Hepatic stellate cell (primary cell): Measurements from ENCODE around the gene PDXP.
A peak's percentile ranks its signal among the peaks of the same experiment; 100 is the strongest.
"Not testable (repeated sequence)": the region's sequence is repeated elsewhere in the genome, so short reads cannot be mapped to it uniquely, and the experiment has no call there.

Experiments used
- DNase-seq: peaks from one replicate; pipeline ENCODE4 v3.0.0; 2011; ENCODE audit warnings: low spot score

PDXP gene

DNA sequence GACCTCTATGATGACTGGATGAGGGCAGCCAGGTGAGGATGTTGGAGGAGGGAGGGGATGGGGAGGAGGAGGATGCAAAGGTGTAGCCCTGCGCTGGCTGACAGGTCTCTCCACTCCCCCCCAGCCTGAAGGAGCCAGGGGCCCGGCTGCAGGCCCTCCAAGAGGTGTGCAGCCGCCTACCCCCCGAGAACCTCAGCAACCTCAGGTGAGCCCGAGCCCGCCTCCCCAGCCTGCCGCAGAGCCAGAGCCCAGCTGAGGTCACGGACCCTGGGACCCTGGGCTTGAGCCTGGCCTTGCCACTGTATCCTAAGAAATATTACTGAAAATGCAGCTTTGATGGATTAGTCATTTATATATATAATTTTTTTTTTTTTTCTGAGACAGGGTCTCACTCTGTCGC, 11.2 kb upstream of the PDXP start:
- no peak for DNase-seq

DNA sequence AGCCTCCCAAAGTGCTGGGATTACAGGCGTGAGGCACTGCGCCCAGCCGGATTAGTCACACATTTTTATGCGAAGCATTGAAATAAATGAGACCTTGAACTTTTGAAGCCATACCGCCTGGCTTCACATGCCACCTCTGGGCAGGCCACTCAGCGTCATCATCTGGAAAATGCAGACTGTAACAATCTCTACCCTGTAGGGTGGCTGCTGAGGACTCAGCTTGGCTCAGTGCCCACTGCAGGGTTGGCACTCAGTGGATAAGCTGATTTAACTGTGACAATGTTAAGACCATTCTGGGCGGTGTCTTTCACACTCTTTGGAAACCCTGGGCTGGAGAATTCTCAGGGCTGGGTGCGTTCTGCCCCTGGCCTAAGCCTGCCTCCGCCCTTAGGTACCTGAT, 10.6 kb upstream of the PDXP start:
- DNase-seq = no peak

DNA sequence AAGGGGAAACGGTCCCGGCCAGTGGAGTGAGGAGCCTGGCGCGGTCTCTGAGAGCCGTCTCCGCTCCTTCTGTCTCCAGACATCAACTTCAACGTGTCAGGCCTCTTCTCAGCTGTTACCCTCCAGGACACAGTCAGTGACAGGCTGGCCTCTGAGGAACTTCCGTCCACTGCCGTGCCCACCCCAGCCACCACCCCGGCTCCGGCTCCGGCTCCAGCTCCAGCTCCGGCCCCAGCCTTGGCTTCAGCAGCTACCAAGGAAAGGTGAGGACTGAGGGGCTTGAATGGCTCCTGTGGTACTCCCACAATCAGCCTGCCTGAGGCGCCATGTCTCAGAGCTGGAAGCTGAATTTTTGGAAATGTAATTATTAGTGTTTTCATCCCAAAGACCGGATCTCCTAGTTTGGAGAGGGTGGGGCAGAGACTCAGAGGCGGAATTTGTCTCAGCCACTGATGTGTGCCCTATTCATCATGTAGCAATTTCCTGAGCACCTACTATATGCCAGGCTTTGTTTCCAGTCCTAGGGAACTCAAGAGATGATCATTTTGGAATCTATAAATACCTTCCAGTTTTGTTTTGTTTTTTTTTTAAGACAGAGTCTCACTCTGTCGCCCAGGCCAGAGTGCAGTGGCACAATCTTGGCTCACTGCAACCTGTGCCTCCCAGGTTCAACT, 7.9 kb upstream of the PDXP start:
- DNase-seq = no peak

DNA sequence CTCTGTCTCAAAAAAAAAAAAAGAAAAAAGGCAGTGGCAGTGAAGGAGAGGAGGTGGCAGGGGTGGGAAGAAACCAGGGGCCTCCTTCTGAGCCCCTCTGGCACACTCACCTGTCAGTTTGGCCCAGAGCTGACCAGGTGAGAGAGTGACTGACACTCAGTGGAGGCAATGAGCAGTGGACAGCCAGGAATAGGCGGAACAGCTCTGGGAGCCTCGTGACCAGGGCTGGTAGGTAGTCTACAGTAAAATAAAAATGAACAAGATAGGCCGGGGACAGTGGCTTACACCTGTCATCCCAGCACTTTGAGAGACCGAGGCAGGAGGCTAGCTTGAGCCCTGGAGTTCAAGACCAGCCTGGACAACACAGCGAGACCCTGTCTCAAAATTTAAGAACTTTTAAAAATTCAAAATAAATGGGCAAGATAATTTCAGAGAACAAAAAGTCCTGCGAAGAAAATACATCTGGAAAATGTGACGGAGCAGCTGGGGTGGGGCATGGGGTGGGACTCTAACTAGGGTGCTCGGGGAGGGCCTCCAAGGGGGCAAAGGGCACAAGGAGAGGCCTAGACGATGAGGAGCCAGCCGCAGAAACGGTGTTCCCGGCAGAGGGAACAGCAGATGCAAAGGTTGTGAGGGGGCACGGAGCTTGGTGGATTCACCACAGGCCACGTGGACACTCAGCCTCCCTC, 3.8 kb upstream of the PDXP start:
- no peak for DNase-seq

- no peak for DNase-seq
Measured at GRCh38 chr22:37655252-37655563, 3.3 kb upstream of the PDXP start.

DNA sequence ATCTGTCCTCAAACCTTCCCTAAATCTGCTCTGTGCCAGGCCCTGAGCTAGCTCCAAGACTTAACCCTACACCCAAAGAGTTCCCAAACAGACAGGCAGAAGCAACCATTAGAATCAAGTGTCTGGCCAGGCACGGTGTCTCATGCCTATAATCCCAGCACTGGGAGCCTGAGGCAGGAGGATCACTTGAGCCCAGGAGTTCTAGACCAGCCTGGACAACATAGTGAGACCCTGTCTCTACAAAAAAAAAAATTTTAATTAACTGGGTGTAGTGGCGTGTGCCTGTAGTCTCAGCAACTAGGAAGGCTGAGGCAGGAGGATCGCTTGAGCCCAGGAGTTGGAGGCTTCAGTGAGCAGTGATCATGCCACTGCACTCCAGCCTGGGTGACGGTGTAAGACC, 1.9 kb upstream of the PDXP start:
- not testable (repeated sequence) for DNase-seq

DNA sequence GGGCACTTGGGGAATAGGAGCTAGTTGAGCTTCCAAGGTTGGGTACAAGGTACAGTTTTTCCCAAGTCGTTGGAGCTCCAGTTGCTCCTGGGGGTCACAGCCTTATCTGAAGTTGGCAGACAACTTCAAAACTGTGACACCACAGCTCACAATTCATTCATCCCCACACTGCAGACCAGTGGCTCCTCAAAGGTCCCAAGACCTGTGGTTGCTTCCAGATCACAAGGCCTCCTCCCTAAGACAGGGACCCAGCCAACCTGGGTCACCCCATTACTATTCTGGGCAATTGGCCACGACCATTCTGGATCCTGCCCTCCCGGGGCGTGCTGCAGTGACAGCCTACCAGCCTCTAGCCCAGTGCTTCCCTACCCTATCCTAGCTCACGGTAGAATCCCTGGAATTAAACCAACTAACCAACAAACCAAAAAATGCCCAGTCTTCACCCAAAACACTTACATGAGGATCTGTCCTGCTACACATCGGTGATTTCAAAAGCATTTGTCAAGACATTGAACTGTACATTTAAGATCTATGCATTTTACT, 862 bp upstream of the PDXP start:
- peak; percentile 59 for DNase-seq

- DNase-seq = no peak
Measured at GRCh38 chr22:37659066-37659896, 758 bp downstream of the PDXP start.

DNA sequence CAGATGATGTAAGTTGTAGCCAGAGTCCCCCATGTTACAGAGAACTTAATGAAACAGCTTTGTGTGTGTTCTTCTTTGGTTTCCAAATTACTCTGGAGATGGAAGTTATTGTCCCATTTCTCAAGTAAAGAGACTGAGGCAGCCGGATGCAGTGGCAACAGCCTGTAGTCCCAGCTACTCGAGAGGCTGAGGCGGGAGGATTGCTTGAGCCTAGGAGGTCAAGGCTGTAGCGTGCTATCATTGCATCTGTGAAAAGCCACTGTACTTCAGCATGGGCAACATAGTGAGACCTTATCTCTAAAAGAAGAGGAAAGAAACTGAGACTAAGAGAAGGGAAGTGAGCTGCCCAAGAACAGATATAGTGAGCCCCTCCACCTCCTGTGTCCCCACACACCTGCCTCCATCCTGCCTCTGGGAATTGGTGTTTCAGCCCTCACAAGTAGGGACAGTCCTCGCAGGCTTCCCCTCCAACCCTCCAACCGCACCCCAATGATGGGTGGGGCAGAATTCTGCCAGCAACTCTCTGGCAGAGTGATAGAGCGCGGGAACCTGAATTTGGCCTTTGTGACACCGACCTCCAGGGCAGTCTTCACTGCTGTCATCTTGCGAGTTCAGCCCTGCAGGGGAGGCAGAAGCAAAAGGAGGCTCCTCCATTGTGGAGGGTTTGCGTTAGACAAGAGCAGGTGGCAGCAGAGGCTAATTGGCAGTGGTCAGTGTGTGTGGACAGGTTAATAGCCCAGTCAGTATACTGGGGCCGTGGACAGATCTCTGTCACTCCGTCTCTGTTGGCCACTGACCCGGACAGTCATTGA, 1.6 kb downstream of the PDXP start:
- DNase-seq = no peak

GRCh38 chr22:37660709-37661045, 2.2 kb downstream of the PDXP start:
- no peak for DNase-seq

GRCh38 chr22:37661160-37661924, 2.8 kb downstream of the PDXP start:
- peak; percentile 84 for DNase-seq

DNA sequence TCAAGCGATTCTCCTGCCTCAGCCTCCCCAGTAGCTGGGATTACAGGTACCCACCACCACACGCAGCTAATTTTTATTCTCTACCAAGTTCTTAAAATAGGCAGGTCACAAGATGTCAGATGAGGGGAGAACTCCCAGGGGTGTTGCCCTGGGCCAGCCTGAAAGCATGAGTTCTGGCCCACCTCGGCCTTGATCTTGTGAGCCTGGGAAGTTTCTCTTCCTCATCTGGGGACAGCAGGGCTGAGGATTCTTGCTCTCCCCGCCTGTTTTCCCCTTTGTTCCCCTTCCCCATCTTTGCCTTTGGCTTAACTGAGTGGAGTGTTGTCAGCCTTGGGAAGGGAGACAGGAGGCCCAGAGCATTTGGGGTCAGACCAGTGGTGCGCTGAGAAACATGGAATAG, 3.5 kb downstream of the PDXP start:
- no peak for DNase-seq

DNA sequence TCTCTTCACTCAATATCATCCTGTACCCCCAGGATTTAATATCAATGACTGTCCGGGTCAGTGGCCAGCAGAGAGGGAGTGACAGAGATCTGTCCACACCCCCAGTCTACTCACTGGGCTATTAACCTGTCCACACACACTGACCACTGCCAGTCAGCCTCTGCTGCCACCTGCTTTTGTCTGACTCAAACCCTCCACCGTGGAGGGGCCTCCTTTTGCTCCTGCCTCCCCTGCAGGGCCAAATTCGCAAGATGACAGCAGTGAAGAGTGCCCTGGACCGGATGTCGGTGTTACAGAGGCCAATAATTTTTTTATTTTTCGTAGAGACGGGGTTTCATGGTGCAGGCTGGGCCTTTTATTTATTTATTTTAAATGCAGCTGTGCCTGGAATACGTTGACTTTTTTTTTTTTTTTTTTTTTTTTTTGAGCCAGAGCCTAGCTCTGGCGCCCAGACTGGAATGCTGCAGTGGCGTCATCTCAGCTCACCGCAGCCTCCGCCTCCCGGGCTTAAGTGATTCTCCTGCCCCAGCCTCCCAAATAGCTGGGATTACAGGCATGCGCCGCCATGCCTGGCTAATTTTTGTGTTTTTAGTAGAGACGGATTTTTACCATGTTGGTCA, 5.1 kb downstream of the PDXP start:
- DNase-seq = no peak

- no peak for DNase-seq
Measured at GRCh38 chr22:37664249-37665101, 6.0 kb downstream of the PDXP start.

DNA sequence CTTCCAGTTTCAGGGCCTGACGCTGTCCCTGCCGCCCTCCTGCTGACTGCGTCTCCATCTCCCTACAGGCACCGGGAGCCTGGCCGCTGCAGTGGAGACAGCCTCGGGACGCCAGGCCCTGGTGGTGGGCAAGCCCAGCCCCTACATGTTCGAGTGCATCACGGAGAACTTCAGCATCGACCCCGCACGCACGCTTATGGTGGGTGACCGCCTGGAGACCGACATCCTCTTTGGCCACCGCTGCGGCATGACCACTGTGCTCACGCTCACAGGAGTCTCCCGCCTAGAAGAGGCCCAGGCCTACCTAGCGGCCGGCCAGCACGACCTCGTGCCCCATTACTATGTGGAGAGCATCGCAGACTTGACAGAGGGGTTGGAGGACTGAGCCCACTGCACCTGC, 7.0 kb downstream of the PDXP start:
- DNase-seq = no peak

GRCh38 chr22:37669586-37669985, 11.1 kb downstream of the PDXP start:
- DNase-seq = peak; percentile 42

- no peak for DNase-seq
Measured at GRCh38 chr22:37672206-37672919, 13.8 kb downstream of the PDXP start.

DNA sequence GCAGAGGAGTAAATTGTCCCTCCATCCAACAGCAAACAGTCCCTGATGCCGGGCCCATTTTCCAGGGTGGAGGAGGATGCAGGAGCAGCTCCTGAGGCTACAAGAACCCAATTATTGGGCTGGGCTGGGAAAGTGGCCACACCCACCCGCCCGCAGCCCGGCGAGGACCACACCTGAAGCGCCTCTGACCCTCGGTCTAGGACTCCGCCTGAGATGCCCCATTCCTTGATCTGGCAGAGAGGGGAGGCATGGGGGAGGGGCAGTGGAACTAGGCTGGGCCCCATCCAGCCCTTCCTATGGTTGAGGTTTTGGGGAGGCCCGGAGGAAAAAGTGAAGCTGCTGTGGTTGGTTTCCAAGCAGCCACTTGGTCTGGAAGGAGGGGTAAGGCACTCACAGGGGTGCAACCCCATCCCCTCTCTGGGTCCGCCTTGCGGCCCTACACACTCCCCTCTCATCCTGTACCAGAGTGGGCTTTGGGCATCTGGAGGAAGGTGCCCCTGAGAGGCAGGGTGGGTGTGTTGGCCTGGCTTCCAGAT, 14.5 kb downstream of the PDXP start:
- no peak for DNase-seq

DNA sequence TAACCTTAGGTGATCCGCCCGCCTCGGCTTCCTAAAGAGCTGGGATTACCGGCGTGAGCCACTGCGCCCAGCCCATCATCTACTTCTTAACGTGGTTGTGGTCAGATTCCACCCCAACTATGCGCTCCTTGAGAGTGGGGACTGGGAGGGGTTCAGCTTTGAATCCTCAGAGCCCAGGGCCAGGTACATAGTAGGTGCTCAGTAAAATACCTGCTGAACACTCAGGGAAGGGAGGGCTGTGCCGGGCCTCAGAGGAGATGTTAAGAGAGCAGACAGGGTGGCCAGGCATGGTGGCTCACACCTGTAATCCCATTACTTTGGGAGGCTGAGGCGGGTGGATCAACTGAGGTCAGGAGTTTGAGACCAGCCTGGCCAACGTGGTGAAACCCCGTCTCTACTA, 15.7 kb downstream of the PDXP start:
- DNase-seq = no peak
